HepG2 (cell line): Measurements from ENCODE around the gene APOL2. TPM values are rescaled to one million over a fixed set of nuclear protein-coding genes. Genes with fewer than 3 reads are reported as not detected.
"Not testable (repeated sequence)": the region's sequence is repeated elsewhere in the genome, so short reads cannot be mapped to it uniquely, and the experiment has no call there.

Experiments used
- ATAC-seq: fragments of 200-7000 bp; cut with Tn5 transposase; 3 replicates; pipeline ENCODE4 v1.9.1; 2020; ENCODE audit warnings: mild to moderate bottlenecking, moderate library complexity
- BruUV-seq: library from RNA; stranded (reverse); fragments of 400-500 nt; replicated peaks from 2 replicates; lab custom pipeline; 2021; lab: Mats Ljungman, UMichigan
- CTCF ChIA-PET: fragments of 300-600 bp; formaldehyde crosslinking; extraction: SDS; loops from one replicate; lab custom pipeline; 2021; ENCODE audit warnings: low total read pairs, inconsistent platforms, low intra/inter-chr PET ratio; lab: Yijun Ruan, JAX
- POLR2A ChIA-PET: fragments of 350-600 bp; sonication (Branson Sonifier 250); formaldehyde crosslinking; loops from one replicate; lab custom pipeline; 2020; ENCODE audit warnings: antibody characterized with exemption, inconsistent platforms; lab: Yijun Ruan, JAX
- DNase-seq: peaks from one replicate; pipeline ENCODE4 v3.0.0-alpha.2; 2015; ENCODE audit warnings: low spot score
- FAIRE-seq: peaks from 3 replicates; lab custom pipeline; 2011; peaks lifted over from hg19 to GRCh38; lab: Jason Lieb, UNC
- H2AFZ ChIP-seq: one replicate; pipeline ENCODE4 v1.6.1; 2011; ENCODE audit warnings: low read length, inconsistent platforms
- H3K27ac ChIP-seq: fragments of 300-600 bp; 3 replicates; pipeline ENCODE4 v1.8.0; 2011; ENCODE audit warnings: mixed run types, mild to moderate bottlenecking, mixed read lengths, low read length, inconsistent platforms; ENCODE audit not compliant: insufficient read depth; ENCODE audit errors: extremely low read length
- H3K27me3 ChIP-seq, 2 experiments: fragments of 200-600 bp in 1 of 2; 2 replicates in 1 of 2; 3 replicates in 1 of 2; pipeline versions ENCODE4 v1.6.0 to v1.8.0; 2011; ENCODE audit warnings: low read length in 2 of 2, mild to moderate bottlenecking in 2 of 2, moderate library complexity in 2 of 2, inconsistent platforms in 1 of 2; ENCODE audit not compliant: insufficient read depth in 2 of 2, control insufficient read depth in 1 of 2
- H3K36me3 ChIP-seq, 2 experiments: fragments of 200-600 bp in 1 of 2; replicated peaks in 1 of 2; 2 replicates in 1 of 2; 3 replicates in 1 of 2; pipeline versions ENCODE4 v1.5.1 to v1.8.0; 2011; ENCODE audit warnings: low read length in 2 of 2, inconsistent platforms in 1 of 2; ENCODE audit not compliant: insufficient read depth in 2 of 2, control insufficient read depth in 1 of 2
- H3K4me1 ChIP-seq: 2 replicates; pipeline ENCODE4 v1.5.1; 2012; ENCODE audit warnings: low read length, inconsistent platforms; ENCODE audit not compliant: insufficient read depth
- H3K4me2 ChIP-seq: 2 replicates; pipeline ENCODE4 v1.6.0; 2011; ENCODE audit warnings: low read depth, low read length, inconsistent platforms
- H3K4me3 ChIP-seq, 3 experiments: fragments of 200-600 bp in 1 of 3; sonication (generic), shearing (Covaris generic) in 1 of 3; replicated peaks in 1 of 3; 2 replicates each; pipeline ENCODE4 v1.5.1; 2011 to 2016; ENCODE audit warnings: low read length in 3 of 3, inconsistent platforms in 2 of 3, low read depth in 2 of 3, mild to moderate bottlenecking in 2 of 3, control low read depth in 1 of 3, mixed read lengths in 1 of 3; ENCODE audit not compliant: insufficient read depth in 1 of 3
- H3K79me2 ChIP-seq: one replicate; pipeline ENCODE4 v1.6.1; 2011; ENCODE audit warnings: low read length, inconsistent platforms; ENCODE audit not compliant: insufficient read depth
- H3K9ac ChIP-seq: 2 replicates; pipeline ENCODE4 v1.6.0; 2011; ENCODE audit warnings: mild to moderate bottlenecking, low read depth, low read length, inconsistent platforms; ENCODE audit not compliant: insufficient read depth
- H3K9me3 ChIP-seq: 2 replicates; pipeline ENCODE4 v1.5.1; 2012; ENCODE audit warnings: mild to moderate bottlenecking, low read length
- H4K20me1 ChIP-seq: 2 replicates; pipeline ENCODE4 v1.6.0; 2011; ENCODE audit warnings: inconsistent platforms, mild to moderate bottlenecking, low read length, moderate library complexity; ENCODE audit not compliant: insufficient read depth
- CTCF ChIP-seq: sonication (generic); formaldehyde crosslinking; IDR thresholded peaks from 2 replicates; pipeline ENCODE4 v1.5.0; 2020; ENCODE audit warnings: mild to moderate bottlenecking, missing genetic modification reagents, moderate library complexity
- HNF4G ChIP-seq, 2 experiments: sonication (generic) in 1 of 2; formaldehyde crosslinking in 1 of 2; IDR thresholded peaks; 2 replicates each; pipeline versions ENCODE4 v1.4.0 to v1.6.1; 2011 to 2020; ENCODE audit warnings: borderline replicate concordance in 2 of 2, low read depth in 2 of 2, mild to moderate bottlenecking in 2 of 2, low read length in 1 of 2, missing genetic modification reagents in 1 of 2, moderate library complexity in 1 of 2
- MYC ChIP-seq: sonication (generic); formaldehyde crosslinking; IDR thresholded peaks from 2 replicates; pipeline ENCODE4 v1.9.0; 2021; ENCODE audit warnings: missing genetic modification reagents, borderline replicate concordance
- NR2F6 ChIP-seq, 2 experiments: IDR thresholded peaks; 2 replicates each; pipeline ENCODE4 v1.6.1; 2016; ENCODE audit warnings: antibody characterized with exemption in 1 of 2, mild to moderate bottlenecking in 1 of 2
- PAXIP1 ChIP-seq: sonication (generic); formaldehyde crosslinking; conservative IDR thresholded peaks from 2 replicates; pipeline ENCODE4 v1.4.0; 2020; ENCODE audit warnings: mild to moderate bottlenecking, missing genetic modification reagents, moderate library complexity
- PPARG ChIP-seq: conservative IDR thresholded peaks from 2 replicates; pipeline ENCODE4 v1.6.1; 2016; ENCODE audit warnings: missing biosample characterization, missing genetic modification reagents
- RXRB ChIP-seq: IDR thresholded peaks from 2 replicates; pipeline ENCODE4 v1.6.1; 2016; ENCODE audit warnings: borderline replicate concordance, missing genetic modification reagents, missing compliant biosample characterization
- SAP130 ChIP-seq: IDR thresholded peaks from 2 replicates; pipeline ENCODE4 v1.6.1; 2016; ENCODE audit warnings: low read depth
- SOX5 ChIP-seq: IDR thresholded peaks from 2 replicates; pipeline ENCODE4 v1.6.1; 2016; ENCODE audit warnings: borderline replicate concordance
- STAG1 ChIP-seq: sonication (generic); formaldehyde crosslinking; IDR thresholded peaks from 2 replicates; pipeline ENCODE4 v1.4.0; 2020; ENCODE audit warnings: missing genetic modification reagents
- ZNF687 ChIP-seq: sonication (generic); formaldehyde crosslinking; IDR thresholded peaks from 2 replicates; pipeline ENCODE4 v1.5.1; 2020; ENCODE audit warnings: mild to moderate bottlenecking, missing genetic modification reagents, moderate library complexity
- WGBS: methylation state at CpG from one replicate; pipeline ENCODE4 v1.1.6; 2017; ENCODE audit warnings: low lambda C conversion rate; 5-methylcytosine and 5-hydroxymethylcytosine counted together
- in situ Hi-C: cut with HindIII; loops from 2 replicates; pipeline ENCODE4 v1.10.0; 2017; ENCODE audit warnings: low pct_unique_long_range_greater_than_20kb; ENCODE audit not compliant: extremely low pct_ligation_motif_present
- intact Hi-C: fragments of 100-400 bp; cut with micrococcal nuclease; formaldehyde crosslinking; loops from one replicate; pipeline ENCODE4 v1.10.0; 2022; ENCODE audit not compliant: unreplicated experiment
- polyA plus RNA-seq, 8 experiments: library from polyadenylated mRNA; depleted of rRNA in 3 of 8; stranded (reverse) in 7 of 8; unstranded in 1 of 8; fragments of >200 nt; fragmentation: Illumina TruSeq in 4 of 8; extraction: Trizol in 4 of 8; gene quantifications; 2 replicates each; pipeline versions ENCODE4 v1.2.1 to v1.2.3, GENCODE V29; 2011 to 2016; ENCODE audit warnings: low read depth in 4 of 8, missing spikeins in 1 of 8, mixed read lengths in 1 of 8; ENCODE audit not compliant: insufficient read depth in 1 of 8
- total RNA-seq, 5 experiments: library from RNA; depleted of rRNA; stranded (reverse); fragments of >200 nt; fragmentation: Illumina TruSeq; extraction: Trizol; gene quantifications; 2 replicates each; pipeline ENCODE4 v1.2.3, GENCODE V29; 2016; ENCODE audit warnings: low read depth in 1 of 5

Gene APOL2
- total and polyA plus RNA-seq, 2 of the 13 experiments (the other 11 are each of a cell fraction or from before 2014, with no cell fraction given) = 28.7 to 51.2 TPM

DNA sequence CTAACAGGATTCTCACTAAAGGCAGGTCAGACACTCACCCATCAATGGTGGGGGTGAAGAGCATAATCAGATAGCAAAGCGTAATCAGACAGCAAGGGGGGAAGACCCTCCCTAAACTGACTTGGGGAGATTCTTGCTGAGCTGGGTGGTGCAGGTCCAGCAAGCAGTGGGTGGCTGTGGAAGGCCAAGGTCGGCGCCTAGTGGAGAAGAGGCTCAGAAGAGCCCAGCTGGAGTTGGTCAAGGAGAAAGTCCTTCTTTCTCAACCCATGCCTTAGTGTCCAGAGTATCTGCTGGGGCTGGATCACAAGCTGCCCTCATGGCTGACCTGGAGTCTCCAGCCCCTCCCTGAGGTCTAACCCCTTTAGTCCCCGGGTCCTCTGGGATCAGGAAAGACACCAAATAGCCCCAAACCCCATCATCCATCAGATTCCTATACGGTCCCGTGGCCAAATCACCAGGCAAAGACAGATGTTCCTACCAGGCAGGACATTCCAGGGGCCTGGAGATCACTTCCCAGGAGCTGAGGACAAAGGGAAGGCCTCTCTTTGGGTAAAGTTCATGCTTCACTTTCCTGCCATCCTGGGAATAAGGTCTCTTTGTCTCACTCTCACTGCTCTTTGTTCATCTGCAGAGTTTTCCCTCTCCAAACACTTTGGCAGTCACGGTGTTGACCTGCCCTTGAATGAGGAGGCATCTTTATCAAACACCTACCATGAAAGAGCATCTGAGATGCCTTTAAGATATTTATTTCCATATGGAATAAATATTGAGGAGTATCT, 24.7 kb upstream of the APOL2 start:
- H3K9me3 ChIP-seq; intact Hi-C loops; H2AFZ ChIP-seq; CTCF ChIA-PET; H3K27me3 ChIP-seq; in situ Hi-C loops; H4K20me1 ChIP-seq; H3K79me2 ChIP-seq; H3K4me3 ChIP-seq; TF ChIP-seq HNF4G (CRISPR knock-in tag; IDR thresholded peaks at IDR 0.05; ENCODE audit: borderline replicate concordance, low read depth); NR2F6 (CRISPR knock-in tag; IDR thresholded peaks at IDR 0.05): not testable (repeated sequence)
- peak overlapping the region; percentile 77 for H3K27ac ChIP-seq
- ATAC-seq = peak; percentile 83
- H3K4me1 ChIP-seq = peaks cover 57% of the 10 kb centered on the region
- TSS peak; percentile 86 for BruUV-seq
- peak; percentile 97 for FAIRE-seq
- 38% methylated on average over 2 of the region's 7 CpGs for WGBS
- H3K36me3 ChIP-seq = peaks cover 13 to 42% of the 10 kb centered on the region in 2 experiments
- peak; percentile 75 for DNase-seq
- POLR2A ChIA-PET = interaction anchor here (1.0 to 2.0 kb wide), 3 partner anchors 11 to 36 kb away, joined by 3 to 8 read pairs (median 5); partner anchors contain the start of genes APOL1 and APOL2
- H3K9ac ChIP-seq = peak overlapping the region; percentile 45
- H3K4me2 ChIP-seq = peak overlapping the region; percentile 56
- TF ChIP-seq PPARG (CRISPR knock-in tag) = peak; percentile 59; the same call in 1 of the 2 replicates
- TF ChIP-seq MYC (CRISPR knock-in tag) = peak; percentile 22; the same call in 1 of the 2 replicates
- TF ChIP-seq PAXIP1 (CRISPR knock-in tag) = 0 out of 2 replicates have a peak, but pooled peaks have one; percentile 25
- peak; percentile 63 for TF ChIP-seq SOX5 (CRISPR knock-in tag)
- TF ChIP-seq HNF4G (IDR thresholded peaks at IDR 0.05; ENCODE audit: borderline replicate concordance, low read depth, low read length) = 0 out of 2 replicates have a peak, but pooled peaks have one; percentile 47
- peak; percentile 38 for TF ChIP-seq CTCF
- peak; percentile 35 for TF ChIP-seq ZNF687
- TF ChIP-seq NR2F6 (IDR thresholded peaks at IDR 0.05) = 0 out of 2 replicates have a peak, but pooled peaks have one; percentile 26
- TF ChIP-seq RXRB (CRISPR knock-in tag) = peak; percentile 32; the same call in 1 of the 2 replicates
- 0 out of 2 replicates have a peak, but pooled peaks have one; percentile 2 for TF ChIP-seq STAG1 (CRISPR knock-in tag)
- TF ChIP-seq SAP130 (CRISPR knock-in tag) = 0 out of 2 replicates have a peak, but pooled peaks have one; percentile 26
